ENCODE measurements around the gene MYOC.
"Not testable (repeated sequence)": the region's sequence is repeated elsewhere in the genome, so short reads cannot be mapped to it uniquely, and the experiment has no call there.

The MYOC gene

DNA sequence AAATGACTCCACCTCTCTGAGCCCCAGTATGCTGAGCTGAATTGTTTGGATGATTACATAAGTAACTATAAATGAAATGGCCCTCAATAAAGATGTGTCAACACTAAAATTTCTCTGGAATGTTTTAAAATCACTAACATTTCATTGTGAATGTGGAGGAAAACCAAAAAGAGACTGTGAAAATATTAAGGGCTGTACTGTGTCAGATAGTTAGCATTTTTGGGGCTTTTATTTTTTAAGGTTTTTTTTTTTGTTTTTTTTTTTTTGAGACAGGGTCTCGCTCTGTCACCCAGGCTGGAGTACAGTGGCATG is 6.3 kb downstream of the MYOC start:
- DNase-seq: no peak

- no peak for DNase-seq
Measured at GRCh38 chr1:171645553-171646248, 6.8 kb downstream of the MYOC start.

GRCh38 chr1:171644805-171645483 is 7.5 kb downstream of the MYOC start:
- DNase-seq: peak; percentile 14

- no peak for DNase-seq
Measured at GRCh38 chr1:171643156-171643555, 9.3 kb downstream of the MYOC start.

DNA sequence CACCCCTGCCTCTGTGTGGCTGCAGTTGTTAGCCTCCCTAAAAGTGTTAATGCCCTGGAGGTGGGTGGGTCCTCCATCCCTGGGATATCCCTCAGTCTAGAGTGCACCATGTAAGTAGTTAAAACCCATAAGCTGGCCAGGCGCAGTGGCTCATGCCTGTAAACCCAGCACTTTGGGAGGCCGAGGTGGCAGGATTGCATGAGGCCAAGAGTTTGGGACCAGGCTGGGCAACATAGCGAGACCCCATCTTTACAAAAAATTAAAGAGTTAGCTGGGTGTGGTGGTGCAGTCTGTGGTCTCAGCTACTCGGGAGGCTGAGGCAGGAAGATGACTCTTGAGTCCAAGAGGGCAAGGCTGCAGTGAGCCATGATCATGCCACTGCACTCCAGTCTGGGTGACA is 10.3 kb downstream of the MYOC start:
- no peak for DNase-seq

DNA sequence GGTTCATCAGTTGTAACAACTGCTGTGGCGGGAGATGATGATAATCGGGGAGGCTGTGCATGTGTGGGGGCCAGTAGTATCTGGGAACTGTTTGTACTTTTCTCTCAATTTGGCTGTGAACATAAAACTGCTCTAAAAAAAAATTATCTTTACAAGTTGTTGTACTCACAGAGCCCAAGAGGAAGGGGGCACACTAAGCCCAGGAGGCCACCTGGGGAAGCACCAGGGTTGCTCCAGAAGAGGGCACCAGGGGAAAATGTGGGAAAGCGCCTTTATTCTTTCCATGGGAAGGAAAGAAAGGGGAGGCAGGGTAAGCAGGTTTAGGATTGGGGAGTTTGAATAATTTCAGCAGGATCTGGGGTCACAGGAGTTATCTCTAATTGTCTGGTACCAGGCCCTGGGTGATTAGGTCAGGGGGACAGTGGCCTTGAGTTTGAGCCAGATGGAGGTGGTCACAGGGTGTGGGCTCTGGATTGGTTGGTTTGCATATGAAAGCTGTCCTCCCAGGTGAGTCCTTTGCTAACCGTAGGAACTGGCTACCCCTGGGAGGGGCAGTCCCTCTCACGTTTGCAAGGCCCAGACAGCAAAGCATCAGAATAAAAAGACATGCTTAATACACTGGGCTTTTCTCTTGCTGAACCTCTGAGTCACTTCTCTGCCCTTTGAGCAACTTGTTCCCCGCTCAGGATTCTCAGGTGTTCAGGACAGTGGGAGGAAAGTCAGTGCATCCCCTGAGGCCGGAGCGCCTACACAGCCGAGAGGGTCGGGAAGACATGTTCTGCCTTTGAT is 11.2 kb downstream of the MYOC start:
- no peak for DNase-seq

DNA sequence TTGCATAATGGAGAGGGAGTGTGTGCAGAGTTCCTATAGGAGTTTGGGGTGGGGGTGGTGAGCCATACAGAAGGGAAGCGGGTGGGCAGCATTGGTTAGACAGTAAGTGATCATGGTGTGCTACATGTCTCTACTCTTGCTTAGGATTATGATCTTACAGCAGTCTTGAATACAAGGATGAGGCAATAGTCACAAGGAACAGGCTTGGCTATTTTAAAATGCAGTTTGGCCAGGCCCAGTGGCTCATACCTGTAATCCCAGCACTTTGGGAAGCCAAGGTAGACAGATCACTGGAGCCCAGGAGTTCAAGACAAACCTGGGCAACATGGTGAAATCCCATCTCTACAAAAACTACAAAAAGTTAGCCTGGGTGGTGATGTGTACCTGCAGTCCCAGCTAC is 12.3 kb downstream of the MYOC start:
- DNase-seq: no peak

GRCh38 chr1:171637928-171638576 is 14.4 kb downstream of the MYOC start:
- DNase-seq: no peak

- no peak for DNase-seq
Measured at GRCh38 chr1:171636141-171636540, 16.3 kb downstream of the MYOC start.

GRCh38 chr1:171635661-171636060 is 16.8 kb downstream of the MYOC start:
- no peak for DNase-seq

- no peak for DNase-seq
Measured at GRCh38 chr1:171628225-171628624, 24.3 kb downstream of the MYOC start.

DNA sequence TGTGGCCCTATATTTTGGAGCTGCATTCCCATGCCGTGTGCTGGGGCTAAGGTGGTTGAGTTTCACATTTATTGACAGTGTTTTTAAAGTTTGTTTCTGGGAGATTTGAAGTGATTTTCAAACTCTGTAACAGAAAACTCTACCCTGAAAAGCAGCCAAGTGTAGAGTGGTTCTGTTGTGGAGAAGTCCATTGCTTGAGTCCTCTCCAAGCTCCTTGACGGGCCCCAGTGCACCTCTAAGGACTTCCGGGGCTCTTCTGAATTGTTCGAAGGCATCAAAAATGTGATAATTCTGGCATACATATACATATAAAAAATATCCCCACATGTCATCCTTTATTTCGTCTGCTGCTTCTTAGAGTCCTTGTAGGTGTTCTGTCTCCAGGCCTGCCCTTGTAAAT is 25.5 kb downstream of the MYOC start:
- DNase-seq: no peak

DNA sequence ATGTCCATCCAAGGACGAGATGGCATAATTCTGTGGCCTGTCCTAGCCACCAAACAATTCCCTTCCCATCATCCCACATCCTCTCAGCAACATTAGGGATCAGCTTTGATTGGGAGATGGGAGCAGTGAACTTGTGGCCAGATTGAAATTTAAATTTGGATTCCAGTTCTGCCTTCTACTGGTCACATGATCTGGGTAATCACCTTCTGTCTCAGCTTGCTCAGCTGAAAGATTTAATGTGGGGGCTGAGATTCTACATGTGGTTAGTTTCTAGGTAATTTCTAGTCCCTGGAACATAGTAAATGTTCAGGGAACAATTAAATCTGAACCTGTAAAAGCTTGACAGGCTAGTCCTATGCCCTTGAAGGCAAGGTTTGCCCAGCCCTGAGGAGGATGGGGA is 27.3 kb downstream of the MYOC start:
- DNase-seq: no peak

- DNase-seq: no peak
Measured at GRCh38 chr1:171623651-171624331, 28.7 kb downstream of the MYOC start.

DNA sequence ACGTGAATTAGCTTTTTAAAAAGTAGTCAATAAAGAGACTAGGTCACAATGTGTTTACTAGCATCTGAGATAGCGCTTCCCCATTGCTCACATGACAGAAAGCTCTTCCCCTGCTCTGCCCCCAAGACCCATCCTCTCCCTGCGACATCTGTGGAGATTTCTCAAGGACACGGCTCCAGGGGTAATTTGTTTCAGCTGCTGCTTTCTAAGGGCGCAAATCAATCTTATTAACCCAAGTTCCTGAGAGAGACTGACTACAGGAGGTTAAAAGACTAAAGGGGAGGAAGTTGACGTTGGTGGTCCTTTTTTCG is 30.4 kb downstream of the MYOC start, which contains the start of gene MYOCOS:
Gene MYOCOS (plus strand): TSS at position 92 of the 311 bp plus-strand sequence. CDS start 1,641 bp downstream, outside the sequence.
- no peak for DNase-seq

DNA sequence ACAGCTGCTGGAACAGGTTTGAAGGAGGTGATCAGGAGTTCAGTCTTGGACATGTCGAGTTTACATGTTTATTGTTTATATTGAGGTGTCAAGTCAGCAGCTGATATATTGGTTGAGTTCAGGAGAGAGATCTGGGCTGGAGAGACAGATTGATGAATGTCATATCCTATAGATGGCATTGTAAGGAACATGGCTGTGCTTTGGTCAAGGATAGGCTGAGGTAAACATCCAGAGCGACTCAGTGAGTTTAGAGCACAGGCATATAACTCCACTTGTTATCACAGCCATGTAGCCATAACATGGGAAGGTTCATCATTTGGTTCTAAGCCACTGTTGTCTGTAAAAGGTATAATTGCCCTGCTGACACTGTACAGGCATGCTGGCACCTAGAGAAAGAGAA is 35.9 kb downstream of the MYOC start:
- no peak for DNase-seq

DNA sequence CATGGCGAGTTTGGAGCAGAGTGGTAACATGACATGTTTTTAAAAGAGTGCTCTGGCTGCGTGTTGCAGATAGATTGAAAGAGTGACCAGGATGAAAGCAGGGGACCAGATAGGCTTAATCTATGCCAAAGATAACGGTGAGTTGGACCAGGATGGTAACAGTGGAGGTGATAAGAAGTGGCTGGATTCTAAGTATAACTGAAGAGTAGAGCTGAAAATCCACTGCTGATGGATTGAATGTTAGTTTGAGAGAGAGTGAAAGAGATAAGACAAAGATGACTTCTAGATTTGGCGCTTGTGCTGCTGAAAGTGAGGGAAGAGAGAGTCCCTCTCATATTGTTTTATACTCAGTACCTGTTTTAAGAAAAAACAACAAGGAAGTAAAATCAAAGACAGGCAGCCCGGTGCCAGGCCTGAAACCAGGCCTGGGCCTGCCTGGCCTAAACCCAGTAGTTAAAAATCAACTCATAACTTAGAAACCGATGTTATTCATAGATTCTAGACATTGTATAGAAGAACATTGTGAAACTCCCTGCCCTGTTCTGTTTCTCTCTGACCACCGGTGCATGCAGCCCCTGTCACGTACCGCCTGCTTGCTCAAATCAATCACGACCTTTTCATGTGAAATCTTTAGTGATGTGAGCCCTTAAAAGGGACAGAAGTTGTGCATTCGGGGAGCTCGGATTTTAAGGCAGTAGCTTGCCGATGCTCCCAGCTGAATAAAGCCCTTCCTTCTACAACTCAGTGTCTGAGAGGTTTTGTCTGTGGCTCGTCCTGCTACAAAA is 37.2 kb downstream of the MYOC start:
- DNase-seq: not testable (repeated sequence)

- DNase-seq: no peak
Measured at GRCh38 chr1:171613282-171613681, 39.2 kb downstream of the MYOC start.

- no peak for DNase-seq
Measured at GRCh38 chr1:171611306-171611705, 41.2 kb downstream of the MYOC start.

DNA sequence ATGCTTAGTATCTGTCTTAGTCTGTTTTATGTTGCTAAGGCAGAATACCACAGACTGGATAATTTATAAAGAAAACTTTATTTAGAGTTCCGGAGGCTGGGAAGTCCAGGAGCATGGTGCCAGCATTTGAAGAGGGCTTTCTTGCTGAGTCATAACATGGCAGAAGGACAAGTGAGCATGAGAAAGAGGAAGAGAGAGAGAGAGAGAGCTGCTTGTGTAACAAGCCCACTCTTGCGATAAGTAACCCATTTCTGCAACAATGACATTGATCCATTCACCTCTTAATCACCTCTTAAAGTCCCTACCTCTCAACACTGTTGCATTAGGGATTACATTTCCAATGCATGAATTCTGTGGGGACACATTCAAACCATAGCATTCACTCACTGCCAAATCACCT is 42.1 kb downstream of the MYOC start:
- no peak for DNase-seq

DNA sequence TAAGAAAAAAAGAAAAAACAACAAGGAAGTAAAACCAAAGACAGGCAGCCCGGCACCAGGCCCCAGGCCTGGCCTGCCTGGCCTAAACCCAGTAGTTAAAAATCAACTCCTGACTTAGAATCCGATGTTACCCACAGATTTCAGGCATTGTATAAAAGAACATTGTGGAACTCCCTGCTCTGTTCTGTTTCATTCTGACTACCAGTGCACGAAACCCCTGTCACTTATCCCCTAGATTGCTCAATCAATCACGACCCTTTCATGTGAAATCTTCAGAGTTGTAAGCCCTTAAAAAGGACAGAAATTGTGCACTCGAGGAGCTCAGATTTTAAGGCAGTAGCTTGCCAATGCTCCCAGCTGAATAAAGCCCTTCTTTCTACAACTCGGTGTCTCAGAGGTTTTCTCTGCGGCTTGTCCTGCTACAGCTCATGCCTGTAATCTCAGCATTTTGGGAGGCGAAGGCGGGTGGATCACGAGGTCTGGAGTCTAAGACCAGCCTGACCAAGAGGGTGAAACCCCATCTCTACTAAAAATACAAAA is 46.0 kb downstream of the MYOC start:
- no peak for DNase-seq

GRCh38 chr1:171603042-171603441 is 49.4 kb downstream of the MYOC start:
- not testable (repeated sequence) for DNase-seq
